BE2C (cell line): ENCODE measurements around the gene PIGQ.
A peak's percentile ranks its signal among the peaks of the same experiment; 100 is the strongest.

Source experiments
- DNase-seq: peaks from one replicate; pipeline ENCODE4 v3.0.0-alpha.2; 2020
- H3K27me3 ChIP-seq: fragments of 250-450 bp; sonication (Bioruptor Pico); 2 replicates; pipeline ENCODE4 v1.5.1; 2020; ENCODE audit warnings: mild to moderate bottlenecking
- H3K36me3 ChIP-seq: fragments of 250-450 bp; sonication (Bioruptor Pico); 2 replicates; pipeline ENCODE4 v1.5.1; 2020; ENCODE audit warnings: mild to moderate bottlenecking
- H3K4me1 ChIP-seq: fragments of 250-450 bp; sonication (Bioruptor Pico); 2 replicates; pipeline ENCODE4 v1.5.1; 2020
- H3K4me3 ChIP-seq: 2 replicates; pipeline ENCODE4 v1.5.1; 2011; ENCODE audit warnings: low read depth, low read length
- H3K9me3 ChIP-seq: fragments of 250-450 bp; sonication (Bioruptor Pico); 2 replicates; pipeline ENCODE4 v1.5.1; 2020
- TF ChIP-seq, protein P1 (sequence below): IDR thresholded peaks from 2 replicates; pipeline ENCODE4 v1.5.1; 2012; ENCODE audit warnings: mild to moderate bottlenecking, low read depth, low read length

Gene PIGQ

GRCh38 chr16:567373-568256 is 2.2 kb upstream of the PIGQ start:
- peak overlapping the region; percentile 44 for H3K4me3 ChIP-seq
- TF ChIP-seq, protein P1, sequence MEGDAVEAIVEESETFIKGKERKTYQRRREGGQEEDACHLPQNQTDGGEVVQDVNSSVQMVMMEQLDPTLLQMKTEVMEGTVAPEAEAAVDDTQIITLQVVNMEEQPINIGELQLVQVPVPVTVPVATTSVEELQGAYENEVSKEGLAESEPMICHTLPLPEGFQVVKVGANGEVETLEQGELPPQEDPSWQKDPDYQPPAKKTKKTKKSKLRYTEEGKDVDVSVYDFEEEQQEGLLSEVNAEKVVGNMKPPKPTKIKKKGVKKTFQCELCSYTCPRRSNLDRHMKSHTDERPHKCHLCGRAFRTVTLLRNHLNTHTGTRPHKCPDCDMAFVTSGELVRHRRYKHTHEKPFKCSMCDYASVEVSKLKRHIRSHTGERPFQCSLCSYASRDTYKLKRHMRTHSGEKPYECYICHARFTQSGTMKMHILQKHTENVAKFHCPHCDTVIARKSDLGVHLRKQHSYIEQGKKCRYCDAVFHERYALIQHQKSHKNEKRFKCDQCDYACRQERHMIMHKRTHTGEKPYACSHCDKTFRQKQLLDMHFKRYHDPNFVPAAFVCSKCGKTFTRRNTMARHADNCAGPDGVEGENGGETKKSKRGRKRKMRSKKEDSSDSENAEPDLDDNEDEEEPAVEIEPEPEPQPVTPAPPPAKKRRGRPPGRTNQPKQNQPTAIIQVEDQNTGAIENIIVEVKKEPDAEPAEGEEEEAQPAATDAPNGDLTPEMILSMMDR, result no peak
- H3K36me3 ChIP-seq, result 0 out of 2 replicates have a peak, but pooled peaks cover 5% of the 10 kb centered on the region
- H3K9me3 ChIP-seq, result no peaks in the 10 kb centered on the region
- no peaks in the 10 kb centered on the region for H3K27me3 ChIP-seq
- H3K4me1 ChIP-seq, result peaks cover 47% of the 10 kb centered on the region
- DNase-seq, result no peak

DNA sequence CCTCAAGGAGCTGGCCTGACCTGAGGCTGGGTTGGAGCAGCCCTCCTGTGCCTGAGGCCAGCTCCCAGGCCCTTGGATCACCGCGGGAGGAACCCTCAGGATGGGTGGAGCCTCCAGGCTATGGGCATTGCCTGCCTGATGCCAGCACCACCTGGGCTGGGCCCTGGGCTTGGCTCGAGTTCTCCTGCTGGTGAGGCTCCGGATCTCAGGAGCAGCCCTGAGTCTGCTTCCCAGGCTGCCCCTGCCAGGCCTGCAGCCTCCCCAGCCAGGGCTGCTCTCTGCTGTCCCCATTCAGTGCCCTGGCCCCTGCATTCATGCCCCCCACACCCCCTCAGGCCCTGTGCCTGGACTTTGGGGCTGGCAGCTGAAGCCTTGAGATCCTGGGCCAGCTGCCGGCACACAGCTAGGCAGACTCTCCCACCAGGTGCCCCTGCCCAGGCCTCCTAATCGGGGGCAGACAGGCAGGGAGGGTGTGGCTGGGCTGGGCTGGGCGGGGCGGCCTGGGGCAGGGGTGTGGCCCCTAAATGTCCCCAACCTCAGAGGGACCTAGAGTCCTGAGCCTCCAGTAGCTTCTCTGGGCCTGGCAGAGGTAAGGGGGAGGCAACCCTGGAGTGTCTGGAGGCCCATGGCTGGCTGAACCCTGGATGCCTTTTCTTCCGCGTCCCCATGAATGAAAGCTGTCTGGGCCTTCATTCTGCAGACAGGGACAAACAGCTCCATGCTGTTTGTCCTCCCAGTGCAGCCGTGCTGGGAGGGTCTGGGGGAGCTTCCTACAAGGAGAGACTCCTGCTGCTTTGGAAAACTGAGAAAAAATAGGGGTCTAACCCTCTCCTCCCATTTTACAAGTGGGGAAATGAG is 1.1 kb upstream of the PIGQ start:
- DNase-seq, result no peak
- TF ChIP-seq, protein P1, result no peak
- Histone ChIP-seq H3K4me1 (peaks cover 47% of the 10 kb centered on the region), H3K36me3 (peaks cover 13% of the 10 kb centered on the region; the same call in 1 of the 2 replicates), H3K9me3 (no peaks in the 10 kb centered on the region), H3K27me3 (no peaks in the 10 kb centered on the region), H3K4me3 (peak overlapping the region; percentile 54)

- H3K4me3 ChIP-seq, result no peak overlapping the region
- peaks cover 41% of the 10 kb centered on the region for H3K36me3 ChIP-seq
- H3K9me3 ChIP-seq, result no peaks in the 10 kb centered on the region
- no peaks in the 10 kb centered on the region for H3K27me3 ChIP-seq
- peaks cover 21% of the 10 kb centered on the region for H3K4me1 ChIP-seq
- TF ChIP-seq, protein P1, result no peak
- DNase-seq, result no peak
Measured at GRCh38 chr16:572865-573650, 3.3 kb downstream of the PIGQ start.

DNA sequence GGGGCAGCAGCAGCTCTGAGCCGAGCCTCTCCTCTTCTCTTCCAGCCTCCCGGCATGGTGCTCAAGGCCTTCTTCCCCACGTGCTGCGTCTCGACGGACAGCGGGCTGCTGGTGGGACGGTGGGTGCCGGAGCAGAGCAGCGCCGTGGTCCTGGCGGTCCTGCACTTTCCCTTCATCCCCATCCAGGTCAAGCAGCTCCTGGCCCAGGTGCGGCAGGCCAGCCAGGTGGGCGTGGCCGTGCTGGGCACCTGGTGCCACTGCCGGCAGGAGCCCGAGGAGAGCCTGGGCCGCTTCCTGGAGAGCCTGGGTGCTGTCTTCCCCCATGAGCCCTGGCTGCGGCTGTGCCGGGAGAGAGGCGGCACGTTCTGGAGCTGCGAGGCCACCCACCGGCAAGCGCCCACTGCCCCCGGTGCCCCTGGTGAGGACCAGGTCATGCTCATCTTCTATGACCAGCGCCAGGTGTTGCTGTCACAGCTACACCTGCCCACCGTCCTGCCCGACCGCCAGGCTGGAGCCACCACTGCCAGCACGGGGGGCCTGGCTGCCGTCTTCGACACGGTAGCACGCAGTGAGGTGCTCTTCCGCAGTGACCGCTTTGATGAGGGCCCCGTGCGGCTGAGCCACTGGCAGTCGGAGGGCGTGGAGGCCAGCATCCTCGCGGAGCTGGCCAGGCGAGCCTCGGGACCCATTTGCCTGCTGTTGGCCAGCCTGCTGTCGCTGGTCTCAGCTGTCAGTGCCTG is 4.4 kb downstream of the PIGQ start:
- TF ChIP-seq, protein P1, result no peak
- H3K4me1 ChIP-seq, result peaks cover 10% of the 10 kb centered on the region

DNA sequence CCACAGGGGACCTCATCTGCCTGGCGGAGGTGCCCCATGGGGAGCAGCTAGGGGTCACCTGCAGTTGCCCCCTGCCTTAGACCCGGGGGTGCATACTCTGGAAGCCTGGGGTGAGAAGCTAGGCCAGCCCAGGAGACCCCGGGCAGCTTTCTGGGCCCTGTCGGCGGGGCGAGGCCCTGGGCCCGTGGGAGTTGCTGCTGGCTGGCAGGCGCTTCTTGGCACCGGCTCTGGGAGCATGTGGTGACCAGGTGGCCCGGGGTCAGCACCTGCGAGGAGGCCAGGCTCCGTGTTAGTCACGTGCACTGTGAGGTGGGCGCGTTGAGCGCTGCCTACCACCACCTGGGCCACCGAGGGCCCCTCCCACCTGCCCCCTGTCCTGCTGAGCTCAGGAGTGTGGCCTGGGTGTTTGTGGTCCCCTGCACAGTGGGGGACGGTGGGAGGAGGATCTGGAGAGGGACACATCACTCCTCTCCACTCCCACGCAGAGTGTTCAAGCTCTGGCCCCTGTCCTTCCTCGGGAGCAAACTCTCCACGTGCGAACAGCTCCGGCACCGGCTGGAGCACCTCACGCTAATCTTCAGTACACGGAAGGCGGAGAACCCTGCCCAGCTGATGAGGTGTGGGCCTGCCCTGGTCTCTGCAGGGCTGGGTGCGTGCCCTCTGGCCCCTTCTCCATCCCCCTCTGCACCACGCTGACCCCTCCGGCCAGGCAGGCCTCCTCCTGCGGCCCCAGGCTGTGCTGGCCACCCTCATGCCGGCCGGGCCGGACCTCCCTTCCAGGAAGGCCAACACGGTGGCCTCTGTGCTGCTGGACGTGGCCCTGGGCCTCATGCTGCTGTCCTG is 5.8 kb downstream of the PIGQ start:
- Histone ChIP-seq H3K36me3 (peaks cover 47% of the 10 kb centered on the region), H3K4me3 (no peak overlapping the region), H3K4me1 (peaks cover 7% of the 10 kb centered on the region), H3K27me3 (no peaks in the 10 kb centered on the region), H3K9me3 (no peaks in the 10 kb centered on the region)
- TF ChIP-seq, protein P1, result no peak
- DNase-seq, result no peak

More for the DNA sequence above, 4.4 kb downstream of the PIGQ start:
- Histone ChIP-seq H3K4me3 (no peak overlapping the region), H3K27me3 (no peaks in the 10 kb centered on the region), H3K9me3 (no peaks in the 10 kb centered on the region), H3K36me3 (peaks cover 41% of the 10 kb centered on the region)
- no peak for DNase-seq
